Esophagus muscularis mucosa (tissue), 3 donors: ENCODE results near the gene TRUB2.

Source experiments
- POLR2A ChIP-seq: fragments of 450-650 bp; IDR thresholded peaks from one replicate; pipeline ENCODE4 v1.6.1; 2017; ENCODE audit warnings: antibody characterized with exemption, moderate library complexity, mild to moderate bottlenecking, low read depth
- POLR2AphosphoS5 ChIP-seq, 2 donors: sonication (generic); formaldehyde crosslinking; IDR thresholded peaks; one replicate each; pipeline ENCODE4 v1.6.1; 2017; ENCODE audit warnings: antibody characterized with exemption in 2 of 2
- TF ChIP-seq, protein P1 (sequence below), 3 experiments: fragments of 200-600 bp in 2 of 3; fragments of 450-650 bp in 1 of 3; sonication (generic) in 2 of 3; IDR thresholded peaks; one replicate each; pipeline ENCODE4 v1.5.1; 2017 to 2019; ENCODE audit warnings: antibody characterized with exemption in 3 of 3, mild to moderate bottlenecking in 2 of 3, moderate library complexity in 1 of 3

DNA sequence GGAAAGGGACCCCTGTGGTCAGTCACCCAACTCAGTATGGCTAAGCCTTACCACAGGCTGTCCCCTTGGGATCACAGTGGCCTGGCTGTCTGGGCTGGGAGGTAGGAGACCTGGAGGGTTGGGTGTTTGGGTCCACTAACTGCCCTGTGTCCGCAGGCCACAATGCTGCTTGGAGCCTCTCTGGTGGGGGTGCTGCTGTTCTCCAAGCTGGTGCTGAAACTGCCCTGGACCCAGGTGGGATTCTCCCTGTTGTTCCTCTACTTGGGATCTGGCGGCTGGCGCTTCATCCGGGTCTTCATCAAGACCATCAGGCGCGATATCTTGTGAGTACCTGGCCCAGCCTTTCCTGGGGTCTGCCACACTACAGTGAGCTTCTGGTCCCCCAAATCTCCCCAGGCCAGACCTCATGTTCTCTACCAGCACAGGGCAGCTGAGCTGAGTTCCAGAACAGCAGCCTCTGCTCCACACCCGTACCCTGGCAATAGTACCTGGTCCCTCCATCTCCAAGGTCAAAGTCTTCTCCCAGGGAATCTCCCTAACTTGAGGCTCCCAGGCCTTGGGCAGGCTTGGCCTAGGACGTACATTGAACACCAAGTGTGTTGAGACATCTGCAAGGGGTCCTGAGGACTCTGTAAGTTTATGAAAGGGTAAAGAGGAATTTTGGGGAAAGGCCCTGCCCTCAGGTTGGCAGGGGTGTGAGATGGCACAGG is 20.9 kb upstream of the TRUB2 start:
- TF ChIP-seq, protein P1, sequence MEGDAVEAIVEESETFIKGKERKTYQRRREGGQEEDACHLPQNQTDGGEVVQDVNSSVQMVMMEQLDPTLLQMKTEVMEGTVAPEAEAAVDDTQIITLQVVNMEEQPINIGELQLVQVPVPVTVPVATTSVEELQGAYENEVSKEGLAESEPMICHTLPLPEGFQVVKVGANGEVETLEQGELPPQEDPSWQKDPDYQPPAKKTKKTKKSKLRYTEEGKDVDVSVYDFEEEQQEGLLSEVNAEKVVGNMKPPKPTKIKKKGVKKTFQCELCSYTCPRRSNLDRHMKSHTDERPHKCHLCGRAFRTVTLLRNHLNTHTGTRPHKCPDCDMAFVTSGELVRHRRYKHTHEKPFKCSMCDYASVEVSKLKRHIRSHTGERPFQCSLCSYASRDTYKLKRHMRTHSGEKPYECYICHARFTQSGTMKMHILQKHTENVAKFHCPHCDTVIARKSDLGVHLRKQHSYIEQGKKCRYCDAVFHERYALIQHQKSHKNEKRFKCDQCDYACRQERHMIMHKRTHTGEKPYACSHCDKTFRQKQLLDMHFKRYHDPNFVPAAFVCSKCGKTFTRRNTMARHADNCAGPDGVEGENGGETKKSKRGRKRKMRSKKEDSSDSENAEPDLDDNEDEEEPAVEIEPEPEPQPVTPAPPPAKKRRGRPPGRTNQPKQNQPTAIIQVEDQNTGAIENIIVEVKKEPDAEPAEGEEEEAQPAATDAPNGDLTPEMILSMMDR (IDR thresholded peaks at IDR 0.05), result no peak
- TF ChIP-seq POLR2A (no peak), POLR2AphosphoS5 (IDR thresholded peaks at IDR 0.05) (no peak)
